Fibroblast of the conjunctiva (primary cell): ENCODE results near the gene DYRK2.
"Not testable (repeated sequence)": the region's sequence is repeated elsewhere in the genome, so short reads cannot be mapped to it uniquely, and the experiment has no call there.

Source experiments
- DNase-seq: peaks from one replicate; pipeline ENCODE4 v3.0.0-alpha.2; 2010; ENCODE audit warnings: low read depth

The DYRK2 gene

DNA sequence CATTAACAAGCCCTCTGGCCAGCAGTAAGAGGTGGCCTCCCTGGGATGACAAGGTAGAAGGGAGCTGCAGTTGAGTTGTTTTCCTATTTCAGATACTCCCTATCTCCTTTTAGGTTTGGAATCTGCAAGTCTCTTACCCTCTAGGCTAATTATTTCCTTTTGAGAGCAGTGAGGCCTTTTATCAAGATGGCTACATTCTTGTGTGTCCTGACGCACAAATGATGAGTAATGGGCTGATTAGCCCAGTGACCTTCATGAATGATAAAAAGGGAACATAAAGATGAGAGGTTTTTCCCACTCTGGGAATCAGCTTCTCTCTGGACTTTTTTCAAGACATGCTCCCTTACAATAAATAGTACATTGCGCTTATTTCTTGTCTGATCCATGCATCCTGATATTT is 22.9 kb downstream of the DYRK2 start:
- no peak for DNase-seq

DNA sequence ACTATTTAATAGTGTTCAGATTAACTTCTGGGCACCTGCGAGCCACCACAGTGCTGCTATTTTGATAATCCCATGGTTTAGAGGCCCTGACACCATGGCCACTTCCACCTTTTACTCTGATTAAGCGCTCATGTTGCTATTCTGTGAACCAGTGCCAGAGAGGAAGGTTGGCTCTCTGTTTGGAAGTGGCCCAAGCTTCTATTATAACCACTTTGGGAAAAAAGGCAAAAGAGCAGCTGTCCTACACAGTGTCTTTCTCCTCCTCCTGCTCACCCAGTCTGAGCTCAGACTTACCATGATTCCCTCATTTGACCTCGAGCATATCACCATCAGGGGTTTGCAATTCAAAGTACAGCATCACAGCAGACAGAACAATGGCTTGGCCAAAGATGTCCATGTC is 23.3 kb downstream of the DYRK2 start:
- DNase-seq, result no peak

DNA sequence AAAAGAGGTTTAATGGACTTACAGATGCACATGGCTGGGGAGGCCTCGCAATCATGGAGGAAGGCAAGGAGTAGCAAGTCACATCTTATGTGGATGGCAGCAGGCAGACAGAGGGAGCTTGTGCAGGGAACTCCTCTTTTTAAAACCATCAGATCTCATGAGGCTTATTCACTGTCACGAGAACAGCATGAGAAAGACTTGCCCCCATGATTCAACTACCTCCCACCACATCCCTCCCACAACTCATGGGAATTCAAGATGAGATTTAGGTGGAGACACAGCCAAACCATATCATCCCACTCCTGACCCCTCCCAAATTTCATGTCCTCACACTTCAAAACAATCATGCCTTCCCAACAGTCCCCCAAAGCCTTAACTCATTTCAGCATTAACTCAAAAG is 24.0 kb downstream of the DYRK2 start:
- not testable (repeated sequence) for DNase-seq

DNA sequence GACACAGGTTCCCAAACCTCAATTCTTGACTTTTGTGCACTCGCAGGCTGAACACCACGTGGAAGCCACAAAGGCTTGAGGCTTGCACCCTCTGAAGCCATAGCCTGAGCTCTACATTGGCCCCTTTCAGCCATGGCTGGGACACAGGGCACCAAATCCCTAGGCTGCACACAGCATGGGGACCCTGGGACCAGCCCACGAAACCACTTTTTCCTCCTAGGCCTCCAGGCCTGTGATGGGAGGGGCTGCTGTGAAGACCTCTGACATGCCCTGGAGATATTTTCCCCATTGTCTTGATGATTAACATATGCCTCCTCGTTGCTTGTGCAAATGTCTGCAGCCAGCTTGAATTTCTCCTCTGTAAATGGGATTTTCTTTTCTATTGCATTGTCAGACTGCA is 25.0 kb downstream of the DYRK2 start:
- not testable (repeated sequence) for DNase-seq

- no peak for DNase-seq
These were observed 25.9 kb downstream of the DYRK2 start for GRCh38 chr12:67674417-67674816.

GRCh38 chr12:67676624-67677023 is 28.1 kb downstream of the DYRK2 start:
- no peak for DNase-seq

DNA sequence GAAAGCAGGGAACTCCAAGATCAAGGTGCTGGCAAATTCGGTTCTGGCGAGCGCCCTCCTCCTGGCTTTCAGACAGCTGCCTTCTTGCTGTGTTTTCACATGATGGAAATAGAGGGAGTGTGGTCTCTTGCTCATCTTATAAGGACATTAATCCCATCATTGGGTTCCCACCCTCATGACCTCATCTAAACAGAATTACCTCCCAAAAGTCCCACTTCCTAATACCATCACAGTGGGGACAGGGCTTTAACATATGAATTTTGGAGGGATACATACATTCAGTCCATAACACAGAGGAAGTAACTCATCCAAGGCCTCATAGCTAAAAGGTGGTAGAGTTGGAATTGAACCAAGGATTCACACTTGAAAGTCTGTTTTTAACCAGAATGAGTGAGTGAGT is 28.6 kb downstream of the DYRK2 start:
- DNase-seq, result no peak

GRCh38 chr12:67681105-67681778 is 32.7 kb downstream of the DYRK2 start:
- DNase-seq, result peak; percentile 88

- no peak for DNase-seq
These were observed 33.5 kb downstream of the DYRK2 start for GRCh38 chr12:67681941-67682620.

DNA sequence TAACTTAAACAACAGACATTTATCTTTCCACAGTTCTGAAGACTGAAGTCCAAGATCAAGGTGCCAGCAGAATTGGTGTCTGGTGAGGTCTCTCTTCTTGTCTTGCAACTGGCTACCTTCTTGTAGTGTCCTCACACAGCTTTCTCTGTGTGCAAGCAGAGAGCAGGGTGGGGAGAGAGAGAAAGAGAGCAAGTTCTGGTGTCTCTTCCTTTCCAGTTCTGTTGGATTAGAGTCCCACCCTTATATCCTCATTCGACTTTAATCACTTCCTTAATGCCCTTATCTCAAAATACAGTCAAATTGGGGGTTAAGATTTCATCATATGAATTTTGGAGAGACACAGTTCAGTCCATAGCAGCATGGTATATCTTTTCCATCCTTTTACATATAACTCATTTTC is 40.8 kb downstream of the DYRK2 start:
- DNase-seq, result no peak

- DNase-seq, result no peak
These were observed 42.1 kb downstream of the DYRK2 start for GRCh38 chr12:67690656-67691055.

GRCh38 chr12:67691220-67691619 is 42.7 kb downstream of the DYRK2 start:
- DNase-seq, result no peak

DNA sequence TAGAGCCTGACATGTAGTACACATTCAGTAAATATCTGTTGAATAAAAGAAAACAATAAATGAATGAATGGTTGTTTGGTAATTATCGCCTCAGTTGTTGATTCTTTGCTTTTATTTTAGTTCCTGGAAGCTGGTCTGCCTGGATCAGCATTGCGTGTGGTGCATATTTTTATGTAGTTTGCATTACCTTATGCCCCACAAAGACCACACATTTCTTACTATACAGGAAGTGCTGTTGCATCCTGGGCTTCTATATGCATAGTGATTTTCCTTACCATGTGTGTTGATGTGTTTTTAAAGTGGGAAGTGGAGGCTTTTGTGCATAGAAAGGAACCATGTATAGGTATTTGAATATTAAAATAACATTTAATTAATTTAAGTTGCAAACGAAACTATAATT is 43.6 kb downstream of the DYRK2 start:
- DNase-seq, result no peak

DNA sequence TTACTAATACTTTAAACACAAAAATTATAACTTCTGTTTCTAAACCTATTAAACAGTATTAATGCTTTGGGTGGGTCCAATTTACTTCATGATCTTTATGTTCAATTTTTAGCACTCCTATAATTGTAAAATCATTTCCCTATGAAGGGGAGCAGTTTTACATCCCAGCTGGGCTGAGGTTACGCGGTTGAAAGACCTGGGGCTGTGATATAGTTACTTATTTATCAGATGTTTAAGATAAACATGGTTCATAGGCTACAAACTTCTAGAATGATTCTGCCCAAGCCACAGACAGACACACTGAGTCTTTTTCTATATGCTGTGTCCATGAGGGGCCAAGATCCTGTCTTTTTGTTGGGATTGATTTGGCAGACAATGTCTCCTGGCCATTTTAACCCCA is 44.4 kb downstream of the DYRK2 start:
- no peak for DNase-seq

DNA sequence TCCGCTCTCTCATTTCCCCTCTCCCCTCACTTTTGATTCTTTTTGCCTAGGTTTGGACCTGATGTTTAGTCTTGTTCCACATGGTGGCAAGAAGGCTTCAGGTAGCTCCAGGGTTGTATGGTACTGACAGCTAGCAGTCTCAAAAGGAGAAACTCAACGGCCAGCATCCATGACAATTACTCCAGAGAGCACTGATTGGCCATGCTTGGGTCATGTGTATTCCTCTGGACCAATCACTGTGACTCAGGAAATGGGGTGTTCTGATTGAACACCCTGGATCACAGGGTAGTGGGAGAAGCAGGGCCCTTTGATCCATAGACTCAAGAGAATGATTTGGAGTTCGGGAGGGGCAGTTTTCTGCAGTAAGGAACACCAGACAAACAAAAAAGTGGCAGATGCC is 45.3 kb downstream of the DYRK2 start:
- DNase-seq, result no peak

DNA sequence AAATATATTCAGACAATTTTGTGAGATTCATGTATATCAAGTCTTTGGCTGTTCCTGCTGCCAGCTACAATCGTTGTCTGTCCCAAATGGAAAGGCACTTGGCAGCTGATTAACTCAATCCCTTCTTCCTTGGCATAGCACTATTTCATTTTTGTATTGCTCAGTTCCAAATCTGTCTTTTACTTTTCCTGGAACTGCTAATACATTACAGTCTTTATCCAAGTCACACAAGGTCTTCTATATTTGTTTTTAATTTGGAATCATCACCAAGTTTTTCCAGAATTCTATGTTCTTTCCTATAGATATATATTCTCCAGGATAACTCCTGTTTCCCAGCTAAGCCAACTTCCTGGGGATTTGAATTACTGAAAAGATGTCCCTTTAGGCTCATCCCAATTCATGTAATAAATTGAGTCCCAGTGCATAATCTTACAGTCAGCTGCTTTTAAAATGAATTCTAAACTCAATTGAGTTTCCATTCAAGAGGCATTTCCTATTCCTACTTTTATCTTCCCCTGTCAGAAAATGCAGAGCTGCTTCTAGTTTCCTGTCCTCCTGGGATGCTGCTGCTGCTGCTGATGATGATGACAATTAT is 45.9 kb downstream of the DYRK2 start:
- DNase-seq, result no peak

DNA sequence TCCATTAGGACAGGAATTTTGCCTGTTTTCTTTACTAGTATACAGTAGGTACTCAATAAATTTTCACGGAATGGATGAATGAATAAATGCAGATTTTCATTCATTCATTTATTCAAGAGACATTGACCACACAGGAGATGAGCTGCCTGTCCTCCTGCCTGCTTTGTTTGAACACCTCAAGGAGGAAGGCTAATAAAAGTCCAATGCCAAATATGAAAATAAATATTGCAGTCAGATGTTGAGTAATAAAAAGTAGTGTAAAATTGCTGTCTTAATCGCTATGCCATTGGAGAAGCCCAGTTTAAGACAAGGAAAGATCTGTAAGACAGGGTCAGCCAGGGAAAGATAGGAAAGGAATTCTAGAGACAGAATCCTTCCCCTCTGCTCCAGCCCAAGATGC is 47.4 kb downstream of the DYRK2 start:
- no peak for DNase-seq

- no peak for DNase-seq
These were observed 48.9 kb downstream of the DYRK2 start for GRCh38 chr12:67697443-67697842.

DNA sequence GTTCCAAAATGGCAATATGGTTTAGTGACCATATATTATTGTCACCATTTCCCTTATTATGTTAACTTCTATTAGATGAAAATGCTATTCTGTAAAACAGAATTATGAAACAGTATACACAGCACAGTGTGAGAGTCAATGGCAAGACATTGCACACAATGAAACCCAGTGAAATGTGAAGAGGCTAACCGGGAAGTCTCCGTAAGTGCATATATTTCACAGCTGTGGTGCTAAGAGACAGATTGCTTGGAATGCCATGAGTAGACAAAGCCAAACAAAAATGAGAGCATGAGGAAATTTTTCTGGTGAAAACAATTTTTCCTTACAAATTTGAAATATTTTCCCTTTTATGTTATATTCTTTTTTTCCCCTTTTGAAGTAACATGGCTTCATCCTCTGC is 49.4 kb downstream of the DYRK2 start:
- no peak for DNase-seq

DNA sequence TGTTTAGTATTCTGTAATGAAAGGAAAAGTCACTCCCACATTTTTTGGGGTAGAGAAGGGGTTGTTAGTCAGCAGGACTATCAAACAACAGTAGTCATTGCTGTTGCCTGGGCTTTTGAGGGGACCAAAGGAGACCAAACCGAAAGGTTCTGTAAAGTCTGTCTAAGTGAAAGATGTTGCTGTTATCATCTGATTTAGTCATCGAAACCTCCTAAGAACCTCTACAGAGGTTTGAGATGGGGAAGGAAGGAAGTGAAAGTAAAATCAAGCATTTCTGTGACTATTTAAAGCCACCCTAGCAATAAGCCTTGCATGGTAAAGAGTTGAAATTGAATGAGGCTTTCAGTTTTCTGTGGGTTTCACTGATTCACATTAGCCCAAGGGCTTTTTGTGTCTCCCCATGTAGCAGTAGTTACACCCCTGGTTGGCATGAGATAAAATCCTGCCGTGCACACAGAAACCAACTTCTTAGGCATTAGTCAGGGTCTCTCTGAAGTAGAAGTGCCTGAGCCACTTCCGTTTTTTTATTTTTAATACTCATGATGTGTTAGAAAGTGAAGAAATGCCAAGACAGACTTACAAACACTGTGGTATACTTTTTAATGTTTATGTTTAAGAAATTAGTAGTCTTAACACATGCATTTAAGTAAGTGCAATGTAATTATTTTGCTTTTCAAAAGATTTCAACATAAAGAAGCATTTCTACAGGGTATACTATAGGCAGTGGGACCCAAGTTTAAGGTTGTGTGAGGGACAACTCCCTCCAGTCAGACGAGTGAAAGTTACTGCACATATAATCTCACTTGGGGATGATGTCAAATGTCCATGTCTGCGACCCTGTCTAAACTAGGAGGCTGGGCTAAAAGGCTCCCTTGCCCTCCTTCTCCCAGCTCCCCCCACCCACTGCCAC is 50.4 kb downstream of the DYRK2 start:
- no peak for DNase-seq

DNA sequence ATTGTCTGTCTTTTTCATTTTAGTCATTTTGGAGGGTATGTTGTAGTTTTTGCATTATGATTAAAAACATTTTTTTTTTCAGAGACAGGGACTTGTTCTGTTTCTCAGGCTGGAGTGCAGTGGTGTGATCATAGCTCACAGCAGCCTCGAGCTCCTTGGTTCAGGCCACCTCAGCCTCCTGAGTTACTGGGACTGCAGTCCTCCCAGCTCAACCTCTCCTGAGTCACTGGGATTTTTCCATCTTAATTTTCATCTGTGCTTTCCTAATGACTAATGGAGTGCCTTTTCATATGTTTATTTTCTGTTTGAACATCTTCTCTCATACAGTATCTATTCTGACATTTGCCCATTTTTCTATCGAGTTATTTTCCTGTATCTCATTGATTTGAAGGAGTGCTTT is 52.6 kb downstream of the DYRK2 start:
- DNase-seq, result no peak

GRCh38 chr12:67702136-67702535 is 53.6 kb downstream of the DYRK2 start:
- DNase-seq, result no peak

- DNase-seq, result no peak
These were observed 55.5 kb downstream of the DYRK2 start for GRCh38 chr12:67704071-67704470.
